HG03025 (cell line): ENCODE measurements around the gene GGA2.
A peak's percentile ranks its signal among the peaks of the same experiment; 100 is the strongest.
"Not testable (repeated sequence)": the region's sequence is repeated elsewhere in the genome, so short reads cannot be mapped to it uniquely, and the experiment has no call there.

Experiments used
- ATAC-seq: cut with Tn5 transposase; IDR thresholded peaks from one replicate; pipeline ENCODE4 v1.9.1; 2021; ENCODE audit warnings: mild to moderate bottlenecking, moderate library complexity; ENCODE audit not compliant: unreplicated experiment, low FRiP score

GGA2 gene

GRCh38 chr16:23480257-23480656 is 30.0 kb downstream of the GGA2 start:
- no peak for ATAC-seq

GRCh38 chr16:23479138-23479537 is 31.2 kb downstream of the GGA2 start:
- no peak for ATAC-seq

GRCh38 chr16:23478566-23478965 is 31.7 kb downstream of the GGA2 start:
- no peak for ATAC-seq

DNA sequence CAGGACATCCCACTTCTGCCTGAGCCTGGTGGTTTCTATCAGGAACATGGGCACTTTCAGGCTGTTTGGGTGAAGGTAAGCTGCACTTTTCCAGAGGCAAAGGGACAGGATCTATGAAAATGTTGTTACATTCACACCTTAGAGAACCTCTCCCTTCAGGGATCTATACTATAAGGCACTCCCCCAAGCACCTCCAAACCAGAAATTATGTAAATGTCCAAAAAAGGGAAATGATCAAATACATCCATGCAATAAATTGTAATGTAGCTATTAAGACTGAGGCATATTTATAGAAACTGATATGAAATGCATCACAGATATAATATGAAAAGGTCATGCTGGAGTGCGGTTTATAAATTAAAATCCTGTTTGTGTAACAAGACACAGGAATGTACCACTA is 34.0 kb downstream of the GGA2 start:
- ATAC-seq = no peak

GRCh38 chr16:23469814-23470213 is 40.5 kb downstream of the GGA2 start:
- no peak for ATAC-seq

DNA sequence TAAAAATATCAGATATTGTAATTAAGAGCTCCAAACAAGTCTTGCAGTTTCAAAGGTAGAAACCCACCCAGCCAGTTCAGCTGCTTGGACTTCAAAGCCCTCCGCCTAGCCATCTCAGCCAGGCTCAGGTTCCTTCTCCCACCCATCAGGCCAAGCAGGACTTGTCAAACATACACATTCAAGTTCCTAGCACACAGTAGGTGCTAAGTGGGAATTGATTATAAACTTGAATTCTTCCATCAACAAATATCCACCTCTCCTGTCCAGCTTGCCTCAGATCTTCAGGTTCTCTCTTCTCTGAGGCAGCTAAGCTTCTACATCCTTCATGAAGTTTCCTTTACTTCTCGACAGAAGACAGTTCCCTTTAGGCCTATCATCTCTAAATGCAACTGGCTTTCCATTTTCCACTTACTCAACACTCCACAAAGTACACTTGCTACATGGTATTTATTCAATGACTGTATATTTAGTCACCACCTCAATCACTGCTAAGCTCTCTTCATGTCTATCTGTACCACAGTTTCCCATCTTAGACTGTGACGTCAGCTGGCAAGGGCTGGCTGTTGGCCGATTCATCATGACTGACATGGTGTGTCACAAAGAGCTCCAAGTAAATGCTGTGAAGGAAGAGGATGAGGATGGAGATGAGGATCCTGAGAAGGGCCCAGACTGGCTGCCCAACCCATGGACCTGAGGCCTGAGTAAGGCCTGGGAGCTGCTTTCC is 44.0 kb downstream of the GGA2 start:
- no peak for ATAC-seq

DNA sequence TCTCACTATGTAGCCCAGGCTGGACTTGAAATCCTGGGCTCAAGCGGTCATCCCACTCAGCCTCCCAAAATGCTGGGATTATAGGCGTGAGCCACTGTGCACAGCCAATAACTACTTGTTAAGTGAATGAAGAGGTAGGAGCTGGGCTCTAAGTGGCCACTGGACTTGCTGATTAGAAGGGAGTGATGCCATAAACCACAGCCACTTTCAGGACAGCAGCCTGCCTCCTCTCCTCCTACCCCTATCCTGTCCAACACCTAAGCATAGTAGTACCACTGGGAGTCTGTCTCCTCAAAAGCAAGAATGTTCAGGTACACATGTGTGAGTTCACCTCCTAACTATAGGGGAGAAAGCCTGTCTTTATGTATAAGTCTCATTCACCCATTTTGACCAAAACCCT is 45.1 kb downstream of the GGA2 start:
- no peak for ATAC-seq

- no peak for ATAC-seq
Observed at GRCh38 chr16:23464196-23464595, 46.1 kb downstream of the GGA2 start.

GRCh38 chr16:23462994-23463393 is 47.3 kb downstream of the GGA2 start:
- not testable (repeated sequence) for ATAC-seq

DNA sequence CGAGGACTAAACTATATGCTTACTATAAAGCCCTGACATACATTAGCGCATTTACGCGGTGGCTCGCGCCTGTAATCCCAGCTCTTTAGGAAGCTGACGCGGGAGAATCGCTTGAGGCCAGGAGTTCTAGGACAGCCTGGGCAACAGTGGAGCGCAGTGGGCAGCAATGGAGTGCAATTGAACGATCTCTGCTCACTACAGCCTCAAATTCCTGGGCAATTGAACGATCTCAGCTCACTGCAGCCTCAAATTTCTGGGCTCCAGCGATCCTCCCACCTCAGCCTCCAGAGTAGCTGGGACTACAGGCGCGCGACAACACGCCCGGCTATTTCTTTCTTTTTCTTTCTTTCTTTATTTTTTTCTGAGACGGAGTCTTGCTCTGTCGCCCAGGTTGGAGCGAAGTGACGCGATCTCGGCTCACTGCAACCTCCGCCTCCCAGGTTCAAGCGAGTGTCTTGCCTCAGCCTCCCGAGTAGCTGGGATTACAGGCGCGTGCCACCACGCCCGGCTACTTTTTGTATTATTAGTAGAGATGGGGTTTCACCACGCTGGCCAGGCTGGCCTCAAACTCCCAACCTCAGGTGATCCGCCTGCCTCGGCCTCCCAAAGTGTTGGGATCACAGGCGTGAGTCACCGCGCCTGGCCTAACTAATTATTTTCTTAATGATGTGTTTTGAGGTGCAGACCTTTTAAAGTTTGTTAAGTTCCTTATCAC is 56.8 kb downstream of the GGA2 start:
- no peak for ATAC-seq

- ATAC-seq = peak; percentile 81
Observed at GRCh38 chr16:23452572-23453337, 57.5 kb downstream of the GGA2 start, which contains the start of gene COG7. TSS of gene COG7 (minus strand) at chr16:23453189. CDS start at chr16:23452994, 195 bp downstream.

DNA sequence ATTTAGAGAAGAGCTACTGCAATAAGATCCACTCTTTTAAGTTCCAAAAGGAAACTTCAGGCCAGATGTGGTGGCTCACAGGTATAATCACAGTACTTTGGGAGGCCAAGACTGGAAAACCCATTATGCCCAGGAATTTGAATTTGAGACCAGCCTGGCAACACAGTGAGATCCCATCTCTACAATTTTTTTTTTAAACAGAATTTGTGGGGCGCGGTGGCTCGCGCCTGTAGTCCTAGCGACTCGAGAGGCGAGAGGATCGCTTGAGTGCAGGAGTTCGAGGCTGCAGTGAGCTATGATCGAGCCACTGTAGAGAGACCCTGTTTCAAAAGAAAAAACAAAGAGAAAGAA is 58.1 kb downstream of the GGA2 start:
- no peak for ATAC-seq

DNA sequence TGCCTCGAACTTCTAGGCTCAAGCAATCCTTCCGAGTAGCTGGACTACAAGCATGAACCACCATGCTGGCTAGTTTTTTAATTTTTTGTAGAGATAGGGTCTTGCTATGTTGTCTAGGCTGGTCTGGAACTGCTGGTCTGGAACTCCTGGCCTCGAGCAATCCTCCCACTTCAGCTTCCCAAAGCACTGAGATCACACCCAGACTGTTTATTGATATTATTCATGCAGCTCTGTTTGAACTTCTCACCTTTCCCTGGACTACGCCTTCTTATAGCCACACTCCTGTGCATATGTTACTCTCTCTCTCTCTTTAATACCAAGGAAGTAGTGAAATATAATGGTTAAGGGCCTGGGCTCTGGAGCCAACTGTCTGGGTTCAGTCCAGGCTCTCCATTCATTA is 61.9 kb downstream of the GGA2 start:
- ATAC-seq = no peak

DNA sequence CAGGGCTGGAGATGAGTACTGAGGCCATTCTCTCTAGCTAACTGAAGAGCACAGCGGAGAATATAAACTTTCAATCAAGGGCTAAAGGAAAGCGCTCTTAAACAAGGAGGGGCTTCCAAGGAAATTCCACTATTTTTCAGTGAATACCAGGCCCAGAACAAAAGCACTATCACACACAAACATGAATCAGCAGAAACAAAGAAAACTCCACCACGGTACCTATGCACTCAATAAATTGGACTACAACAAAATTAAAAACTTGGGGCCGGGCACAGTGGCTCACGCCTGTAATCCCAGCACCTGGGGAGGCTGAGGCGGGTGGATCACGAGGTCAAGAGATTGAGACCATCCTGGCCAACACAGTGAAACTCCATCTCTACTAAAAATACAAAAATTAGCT is 72.8 kb downstream of the GGA2 start:
- ATAC-seq = not testable (repeated sequence)

DNA sequence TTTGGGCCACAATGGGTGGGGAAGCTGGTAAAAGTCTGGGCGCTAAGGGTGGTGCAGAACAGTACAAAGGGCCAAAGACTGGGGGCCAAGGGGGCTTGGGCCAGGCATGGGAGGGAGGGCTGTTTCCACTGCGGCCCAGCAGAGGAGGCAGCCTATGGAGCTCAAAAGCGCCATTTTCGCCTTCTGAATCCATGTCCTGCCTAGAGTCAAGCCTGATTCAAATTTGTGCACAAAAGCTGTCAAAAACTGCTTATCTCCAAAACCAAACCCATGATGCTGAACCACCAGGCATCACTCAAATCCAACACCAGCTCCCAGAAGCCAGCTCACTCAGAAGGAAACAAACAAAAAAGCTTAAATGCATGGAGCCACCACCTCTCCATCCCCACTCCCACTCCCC is 73.3 kb downstream of the GGA2 start:
- no peak for ATAC-seq

GRCh38 chr16:23435500-23435899 is 74.8 kb downstream of the GGA2 start:
- no peak for ATAC-seq

DNA sequence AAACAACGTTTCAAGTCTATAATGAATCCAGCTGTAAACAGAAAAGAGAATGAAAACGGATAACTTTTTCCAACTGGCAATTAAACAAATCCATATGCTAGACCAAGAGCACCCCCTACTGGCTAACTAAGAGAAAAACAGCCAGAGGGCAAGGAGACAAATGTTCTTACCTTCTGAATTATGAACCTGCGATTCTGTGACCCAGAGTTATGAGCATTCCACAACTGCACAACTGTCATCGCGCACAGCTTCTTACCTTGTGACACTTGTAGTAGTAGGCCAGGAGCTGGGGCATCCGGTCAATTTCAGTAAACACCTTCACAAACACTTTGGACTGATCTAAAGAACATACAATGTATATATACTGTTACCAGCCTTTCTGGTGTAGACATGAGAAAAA is 75.9 kb downstream of the GGA2 start:
- no peak for ATAC-seq

GRCh38 chr16:23433261-23433920 is 76.9 kb downstream of the GGA2 start:
- no peak for ATAC-seq

- no peak for ATAC-seq
Observed at GRCh38 chr16:23432176-23433128, 77.8 kb downstream of the GGA2 start.

- no peak for ATAC-seq
Observed at GRCh38 chr16:23428351-23428750, 81.9 kb downstream of the GGA2 start.
